ENCODE data around the gene CCDC77. TPM values are rescaled to one million over a fixed set of nuclear protein-coding genes. Genes with fewer than 3 reads are reported as not detected.

The CCDC77 gene
- total and polyA plus RNA-seq, 10 of the 15 experiments (the other 5 are each of a cell fraction or from before 2014, with no cell fraction given) = 8.8 to 22.5 (median 15.8) TPM

DNA sequence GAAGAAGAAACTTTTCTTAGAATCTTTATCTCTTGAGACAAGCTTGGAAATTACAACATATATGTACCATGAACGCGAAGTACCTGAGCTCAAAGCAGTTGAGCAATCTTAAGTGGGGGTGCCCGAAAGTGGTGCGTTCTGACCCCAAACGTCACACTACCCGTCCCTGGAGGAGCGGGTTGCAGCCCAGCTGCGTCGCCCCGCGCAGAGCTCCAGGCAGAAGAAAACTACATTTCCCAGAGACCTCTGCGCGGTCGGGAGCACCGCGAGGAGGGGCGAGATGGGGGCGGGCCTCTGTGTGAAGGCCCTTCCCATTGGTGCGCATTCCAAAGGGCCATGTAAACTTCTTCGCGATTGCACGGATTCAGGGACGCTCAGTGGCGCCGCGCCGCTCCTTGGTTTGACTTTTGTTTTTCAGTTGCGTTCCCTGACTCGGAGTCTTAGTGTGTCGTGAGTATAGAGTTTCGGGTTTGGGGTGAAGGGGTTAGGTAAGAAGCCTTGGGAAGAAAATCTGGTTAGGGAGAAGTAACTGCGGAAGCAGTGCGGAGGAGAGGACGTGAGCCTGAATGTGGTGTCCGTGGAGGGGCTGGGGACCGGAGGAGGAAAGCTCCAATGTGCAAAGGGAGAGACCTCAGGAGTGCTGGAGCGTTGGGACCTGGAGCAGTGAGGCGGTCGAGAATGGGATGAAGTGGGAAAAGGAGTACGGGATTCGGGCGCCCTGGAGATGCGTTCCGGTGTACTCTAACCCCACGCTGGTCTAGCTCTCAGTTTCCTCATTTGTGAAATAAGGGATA lies at the start of gene CCDC77 (continued):
- TF ChIP-seq, protein P1, sequence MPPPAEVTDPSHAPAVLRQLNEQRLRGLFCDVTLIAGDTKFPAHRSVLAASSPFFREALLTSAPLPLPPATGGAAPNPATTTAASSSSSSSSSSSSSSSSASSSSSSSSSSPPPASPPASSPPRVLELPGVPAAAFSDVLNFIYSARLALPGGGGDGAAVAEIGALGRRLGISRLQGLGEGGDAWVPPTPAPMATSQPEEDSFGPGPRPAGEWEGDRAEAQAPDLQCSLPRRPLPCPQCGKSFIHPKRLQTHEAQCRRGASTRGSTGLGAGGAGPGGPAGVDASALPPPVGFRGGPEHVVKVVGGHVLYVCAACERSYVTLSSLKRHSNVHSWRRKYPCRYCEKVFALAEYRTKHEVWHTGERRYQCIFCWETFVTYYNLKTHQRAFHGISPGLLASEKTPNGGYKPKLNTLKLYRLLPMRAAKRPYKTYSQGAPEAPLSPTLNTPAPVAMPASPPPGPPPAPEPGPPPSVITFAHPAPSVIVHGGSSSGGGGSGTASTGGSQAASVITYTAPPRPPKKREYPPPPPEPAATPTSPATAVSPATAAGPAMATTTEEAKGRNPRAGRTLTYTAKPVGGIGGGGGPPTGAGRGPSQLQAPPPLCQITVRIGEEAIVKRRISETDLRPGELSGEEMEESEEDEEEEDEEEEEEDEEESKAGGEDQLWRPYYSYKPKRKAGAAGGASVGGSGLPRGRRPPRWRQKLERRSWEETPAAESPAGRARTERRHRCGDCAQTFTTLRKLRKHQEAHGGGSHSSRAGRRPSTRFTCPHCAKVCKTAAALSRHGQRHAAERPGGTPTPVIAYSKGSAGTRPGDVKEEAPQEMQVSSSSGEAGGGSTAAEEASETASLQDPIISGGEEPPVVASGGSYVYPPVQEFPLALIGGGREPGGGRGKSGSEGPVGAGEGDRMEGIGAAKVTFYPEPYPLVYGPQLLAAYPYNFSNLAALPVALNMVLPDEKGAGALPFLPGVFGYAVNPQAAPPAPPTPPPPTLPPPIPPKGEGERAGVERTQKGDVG (CRISPR knock-in tag; IDR thresholded peaks at IDR 0.05) = no peak
- TF ChIP-seq MYB (IDR thresholded peaks at IDR 0.05; ENCODE audit: borderline replicate concordance, low read depth, low read length) = no peak
- TF ChIP-seq IKZF1 (conservative IDR thresholded peaks at IDR 0.05) = peak; percentile 93
- peak; percentile 97 for TF ChIP-seq CBFB (IDR thresholded peaks at IDR 0.05; ENCODE audit: low read depth)
- TF ChIP-seq, protein P2, sequence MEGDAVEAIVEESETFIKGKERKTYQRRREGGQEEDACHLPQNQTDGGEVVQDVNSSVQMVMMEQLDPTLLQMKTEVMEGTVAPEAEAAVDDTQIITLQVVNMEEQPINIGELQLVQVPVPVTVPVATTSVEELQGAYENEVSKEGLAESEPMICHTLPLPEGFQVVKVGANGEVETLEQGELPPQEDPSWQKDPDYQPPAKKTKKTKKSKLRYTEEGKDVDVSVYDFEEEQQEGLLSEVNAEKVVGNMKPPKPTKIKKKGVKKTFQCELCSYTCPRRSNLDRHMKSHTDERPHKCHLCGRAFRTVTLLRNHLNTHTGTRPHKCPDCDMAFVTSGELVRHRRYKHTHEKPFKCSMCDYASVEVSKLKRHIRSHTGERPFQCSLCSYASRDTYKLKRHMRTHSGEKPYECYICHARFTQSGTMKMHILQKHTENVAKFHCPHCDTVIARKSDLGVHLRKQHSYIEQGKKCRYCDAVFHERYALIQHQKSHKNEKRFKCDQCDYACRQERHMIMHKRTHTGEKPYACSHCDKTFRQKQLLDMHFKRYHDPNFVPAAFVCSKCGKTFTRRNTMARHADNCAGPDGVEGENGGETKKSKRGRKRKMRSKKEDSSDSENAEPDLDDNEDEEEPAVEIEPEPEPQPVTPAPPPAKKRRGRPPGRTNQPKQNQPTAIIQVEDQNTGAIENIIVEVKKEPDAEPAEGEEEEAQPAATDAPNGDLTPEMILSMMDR (IDR thresholded peaks at IDR 0.05 in 2 of 3, conservative IDR thresholded peaks at IDR 0.05 in 1 of 3; ENCODE audit: control insufficient read depth in 2 of 3, extremely low read depth in 1 of 3, insufficient read depth in 1 of 3, low read depth in 3 of 3, low read length in 3 of 3) = peak; percentile 11 to 32 (median 25); a peak in 3 of 6 replicates
- no peak for TF ChIP-seq TBL1XR1 (IDR thresholded peaks at IDR 0.05; ENCODE audit: low read depth, low read length)
- peak; percentile 41; the same call in 1 of the 2 replicates for TF ChIP-seq YBX1 (IDR thresholded peaks at IDR 0.05)
- TF ChIP-seq, protein P3, sequence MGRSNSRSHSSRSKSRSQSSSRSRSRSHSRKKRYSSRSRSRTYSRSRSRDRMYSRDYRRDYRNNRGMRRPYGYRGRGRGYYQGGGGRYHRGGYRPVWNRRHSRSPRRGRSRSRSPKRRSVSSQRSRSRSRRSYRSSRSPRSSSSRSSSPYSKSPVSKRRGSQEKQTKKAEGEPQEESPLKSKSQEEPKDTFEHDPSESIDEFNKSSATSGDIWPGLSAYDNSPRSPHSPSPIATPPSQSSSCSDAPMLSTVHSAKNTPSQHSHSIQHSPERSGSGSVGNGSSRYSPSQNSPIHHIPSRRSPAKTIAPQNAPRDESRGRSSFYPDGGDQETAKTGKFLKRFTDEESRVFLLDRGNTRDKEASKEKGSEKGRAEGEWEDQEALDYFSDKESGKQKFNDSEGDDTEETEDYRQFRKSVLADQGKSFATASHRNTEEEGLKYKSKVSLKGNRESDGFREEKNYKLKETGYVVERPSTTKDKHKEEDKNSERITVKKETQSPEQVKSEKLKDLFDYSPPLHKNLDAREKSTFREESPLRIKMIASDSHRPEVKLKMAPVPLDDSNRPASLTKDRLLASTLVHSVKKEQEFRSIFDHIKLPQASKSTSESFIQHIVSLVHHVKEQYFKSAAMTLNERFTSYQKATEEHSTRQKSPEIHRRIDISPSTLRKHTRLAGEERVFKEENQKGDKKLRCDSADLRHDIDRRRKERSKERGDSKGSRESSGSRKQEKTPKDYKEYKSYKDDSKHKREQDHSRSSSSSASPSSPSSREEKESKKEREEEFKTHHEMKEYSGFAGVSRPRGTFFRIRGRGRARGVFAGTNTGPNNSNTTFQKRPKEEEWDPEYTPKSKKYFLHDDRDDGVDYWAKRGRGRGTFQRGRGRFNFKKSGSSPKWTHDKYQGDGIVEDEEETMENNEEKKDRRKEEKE (IDR thresholded peaks at IDR 0.05) = no peak
- TF ChIP-seq ZBED1 (IDR thresholded peaks at IDR 0.05; ENCODE audit: borderline replicate concordance) = no peak
- TF ChIP-seq ZZZ3 (IDR thresholded peaks at IDR 0.05; ENCODE audit: control insufficient read depth, insufficient read length, low read depth) = no peak
- no peak for TF ChIP-seq NFXL1 (IDR thresholded peaks at IDR 0.05; ENCODE audit: borderline replicate concordance)
- TF ChIP-seq EZH2 (IDR thresholded peaks at IDR 0.05; ENCODE audit: borderline replicate concordance, control insufficient read depth, low read depth, low read length) = no peak
- TF ChIP-seq, protein P4, sequence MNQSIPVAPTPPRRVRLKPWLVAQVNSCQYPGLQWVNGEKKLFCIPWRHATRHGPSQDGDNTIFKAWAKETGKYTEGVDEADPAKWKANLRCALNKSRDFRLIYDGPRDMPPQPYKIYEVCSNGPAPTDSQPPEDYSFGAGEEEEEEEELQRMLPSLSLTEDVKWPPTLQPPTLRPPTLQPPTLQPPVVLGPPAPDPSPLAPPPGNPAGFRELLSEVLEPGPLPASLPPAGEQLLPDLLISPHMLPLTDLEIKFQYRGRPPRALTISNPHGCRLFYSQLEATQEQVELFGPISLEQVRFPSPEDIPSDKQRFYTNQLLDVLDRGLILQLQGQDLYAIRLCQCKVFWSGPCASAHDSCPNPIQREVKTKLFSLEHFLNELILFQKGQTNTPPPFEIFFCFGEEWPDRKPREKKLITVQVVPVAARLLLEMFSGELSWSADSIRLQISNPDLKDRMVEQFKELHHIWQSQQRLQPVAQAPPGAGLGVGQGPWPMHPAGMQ (IDR thresholded peaks at IDR 0.05; ENCODE audit: borderline replicate concordance) = peak; percentile 75
- peak; percentile 91 for TF ChIP-seq SIX5 (IDR thresholded peaks at IDR 0.05; ENCODE audit: low read depth, low read length, severe bottlenecking)
- TF ChIP-seq STAT1 (conservative IDR thresholded peaks at IDR 0.05) = no peak
- no peak for TF ChIP-seq TCF7 (IDR thresholded peaks at IDR 0.05; ENCODE audit: borderline replicate concordance)
- TF ChIP-seq STAT3 (IDR thresholded peaks at IDR 0.05; ENCODE audit: low read depth, low read length) = no peak
- TF ChIP-seq MTA3 (IDR thresholded peaks at IDR 0.05; ENCODE audit: borderline replicate concordance, low read length) = no peak
- TF ChIP-seq TARDBP (IDR thresholded peaks at IDR 0.05; ENCODE audit: borderline replicate concordance) = peak; percentile 90

Data from GM12878 (cell line).